Measurements from ENCODE around the gene BZW1. TPM values are rescaled to one million over a fixed set of nuclear protein-coding genes. Genes with fewer than 3 reads are reported as not detected.
A peak's percentile ranks its signal among the peaks of the same experiment; 100 is the strongest.

BZW1 gene
- total and polyA plus RNA-seq, 3 donors from 2014 or later: 238 to 284 (median 267) TPM

DNA sequence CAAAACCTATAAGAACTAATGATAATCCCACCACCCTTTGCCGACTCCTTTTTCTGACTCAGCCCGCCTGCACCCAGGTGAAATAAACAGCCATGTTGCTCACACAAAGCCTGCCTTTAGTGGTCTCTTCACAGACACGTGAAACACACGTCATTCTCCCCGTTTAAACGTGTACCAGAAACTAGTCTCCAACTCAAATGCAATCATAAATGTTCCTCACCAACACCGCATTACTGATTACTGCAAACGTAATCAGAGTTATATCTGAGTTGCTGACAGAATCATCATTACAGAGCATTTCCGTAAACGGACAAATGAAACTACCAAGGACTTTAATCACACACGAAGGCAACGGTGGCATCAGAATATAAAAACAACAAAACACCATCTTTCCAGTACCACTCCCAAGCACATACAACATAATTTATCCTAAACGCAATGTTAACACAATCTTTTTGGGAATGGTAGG lies 50.9 kb downstream of the BZW1 start:
- Histone ChIP-seq H3K4me3 (peak overlapping the region; percentile 97 to 100), H3K36me3 (ENCODE audit: low read depth, missing control alignments) (no peaks in the 10 kb centered on the region), H3K27ac (peak overlapping the region; percentile 100), H3K9me3 (no peaks in the 10 kb centered on the region), H3K4me1 (peaks cover 26% of the 10 kb centered on the region), H3K27me3 (no peaks in the 10 kb centered on the region)
- TF ChIP-seq, protein P1, sequence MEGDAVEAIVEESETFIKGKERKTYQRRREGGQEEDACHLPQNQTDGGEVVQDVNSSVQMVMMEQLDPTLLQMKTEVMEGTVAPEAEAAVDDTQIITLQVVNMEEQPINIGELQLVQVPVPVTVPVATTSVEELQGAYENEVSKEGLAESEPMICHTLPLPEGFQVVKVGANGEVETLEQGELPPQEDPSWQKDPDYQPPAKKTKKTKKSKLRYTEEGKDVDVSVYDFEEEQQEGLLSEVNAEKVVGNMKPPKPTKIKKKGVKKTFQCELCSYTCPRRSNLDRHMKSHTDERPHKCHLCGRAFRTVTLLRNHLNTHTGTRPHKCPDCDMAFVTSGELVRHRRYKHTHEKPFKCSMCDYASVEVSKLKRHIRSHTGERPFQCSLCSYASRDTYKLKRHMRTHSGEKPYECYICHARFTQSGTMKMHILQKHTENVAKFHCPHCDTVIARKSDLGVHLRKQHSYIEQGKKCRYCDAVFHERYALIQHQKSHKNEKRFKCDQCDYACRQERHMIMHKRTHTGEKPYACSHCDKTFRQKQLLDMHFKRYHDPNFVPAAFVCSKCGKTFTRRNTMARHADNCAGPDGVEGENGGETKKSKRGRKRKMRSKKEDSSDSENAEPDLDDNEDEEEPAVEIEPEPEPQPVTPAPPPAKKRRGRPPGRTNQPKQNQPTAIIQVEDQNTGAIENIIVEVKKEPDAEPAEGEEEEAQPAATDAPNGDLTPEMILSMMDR (IDR thresholded peaks at IDR 0.05): no peak
- TF ChIP-seq POLR2A (IDR thresholded peaks at IDR 0.05): peak; percentile 61
- WGBS, 2 donors: 0 to 1% methylated on average over 13 of the region's 13 CpGs
- peak; percentile 81 for DNase-seq
- intact Hi-C loops (cut with DNase I; ENCODE audit: low total_unique reads): no loop called here

DNA sequence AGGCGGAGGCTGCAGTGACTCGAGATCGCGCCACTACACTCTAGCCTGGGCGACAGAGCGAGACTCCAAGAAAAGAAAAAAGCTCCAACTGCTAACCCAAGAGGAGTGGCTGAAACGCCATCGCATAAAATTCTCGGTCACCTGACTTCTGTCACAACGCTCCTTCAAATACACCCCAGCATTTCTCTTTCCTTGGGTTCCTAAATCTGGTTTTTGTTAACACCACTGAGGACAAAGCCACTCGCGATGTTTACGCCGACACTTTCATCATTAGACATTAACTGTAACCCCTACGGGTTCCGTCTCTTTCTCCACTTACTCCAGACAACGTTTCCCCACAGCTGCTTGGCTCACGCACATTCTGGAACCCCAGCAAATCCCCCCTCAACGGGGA lies 52.1 kb downstream of the BZW1 start:
- no peaks in the 10 kb centered on the region for H3K9me3 ChIP-seq
- intact Hi-C loops (cut with DNase I; ENCODE audit: low total_unique reads): no loop called here
- H3K36me3 ChIP-seq (ENCODE audit: low read depth, missing control alignments): no peaks in the 10 kb centered on the region
- peak overlapping the region; percentile 100 for H3K27ac ChIP-seq
- H3K4me1 ChIP-seq: peaks cover 26% of the 10 kb centered on the region
- no peaks in the 10 kb centered on the region for H3K27me3 ChIP-seq
- DNase-seq: peak; percentile 40
- H3K4me3 ChIP-seq: peak overlapping the region; percentile 97 to 100
- TF ChIP-seq, protein P1 (IDR thresholded peaks at IDR 0.05): no peak
- TF ChIP-seq POLR2A (IDR thresholded peaks at IDR 0.05): no peak
- WGBS, 2 donors: 0 to 2% methylated on average over 19 of the region's 19 CpGs

DNA sequence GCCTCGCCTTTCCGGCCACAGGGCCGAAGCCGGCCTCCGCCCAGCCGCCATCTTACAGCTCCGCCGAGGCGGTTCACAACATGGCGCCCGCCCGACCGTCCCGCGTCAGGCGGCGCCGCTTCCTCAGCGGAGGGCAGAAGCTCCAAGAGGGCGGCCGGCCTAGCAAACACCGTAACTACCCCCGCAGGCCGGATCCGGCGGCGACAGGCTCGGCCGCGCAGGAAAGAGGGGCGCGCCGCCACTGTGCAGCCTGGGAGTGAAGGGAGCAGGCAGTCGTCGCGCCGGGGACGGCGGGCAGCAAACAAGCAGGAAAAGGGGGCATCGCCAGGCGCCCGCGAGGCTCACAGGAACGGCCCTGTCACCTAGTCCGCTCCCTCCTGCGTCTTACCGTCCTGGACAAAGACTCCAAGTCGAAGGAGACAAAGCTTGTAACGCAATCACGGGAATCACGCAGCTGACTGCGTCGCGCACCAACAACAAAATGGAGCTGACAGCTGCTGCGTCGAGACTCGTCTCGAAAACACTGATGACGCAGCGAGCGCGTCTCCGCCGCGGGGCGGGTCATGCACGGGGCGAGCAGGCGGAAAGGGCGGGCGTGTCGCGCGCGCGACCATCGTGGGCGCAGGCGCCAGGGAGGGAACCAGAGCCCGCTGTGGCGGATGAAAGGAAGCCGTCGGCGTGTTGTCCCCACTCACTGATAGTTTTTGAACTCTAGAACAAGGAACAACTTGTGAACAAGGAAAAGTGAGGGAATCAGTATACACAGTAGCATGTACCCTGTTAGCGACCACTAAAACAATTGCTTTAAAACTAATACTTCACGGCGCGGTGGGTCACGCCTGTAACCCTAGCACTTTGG lies 52.7 kb downstream of the BZW1 start, which contains the start of gene CLK1:
CLK1 (minus strand) TSS at position 483 of the 859 bp plus-strand sequence. CDS start 2,796 bp downstream, outside the sequence.
- no peaks in the 10 kb centered on the region for H3K27me3 ChIP-seq
- peak; percentile 99 for TF ChIP-seq POLR2A (IDR thresholded peaks at IDR 0.05)
- TF ChIP-seq, protein P1 (IDR thresholded peaks at IDR 0.05): no peak
- H3K4me1 ChIP-seq: peaks cover 26% of the 10 kb centered on the region
- peak; percentile 97 for DNase-seq
- 0 to 2% methylated on average over 29 to 80 of the region's 89 CpGs for WGBS, 2 donors
- H3K4me3 ChIP-seq: peak within 1 kb of the TSS; percentile 97 to 100
- no peaks in the 10 kb centered on the region for H3K9me3 ChIP-seq
- intact Hi-C loops (cut with DNase I; ENCODE audit: low total_unique reads): no loop called here
- no peaks in the 10 kb centered on the region for H3K36me3 ChIP-seq (ENCODE audit: low read depth, missing control alignments)
- peak within 1 kb of the TSS; percentile 100 for H3K27ac ChIP-seq

DNA sequence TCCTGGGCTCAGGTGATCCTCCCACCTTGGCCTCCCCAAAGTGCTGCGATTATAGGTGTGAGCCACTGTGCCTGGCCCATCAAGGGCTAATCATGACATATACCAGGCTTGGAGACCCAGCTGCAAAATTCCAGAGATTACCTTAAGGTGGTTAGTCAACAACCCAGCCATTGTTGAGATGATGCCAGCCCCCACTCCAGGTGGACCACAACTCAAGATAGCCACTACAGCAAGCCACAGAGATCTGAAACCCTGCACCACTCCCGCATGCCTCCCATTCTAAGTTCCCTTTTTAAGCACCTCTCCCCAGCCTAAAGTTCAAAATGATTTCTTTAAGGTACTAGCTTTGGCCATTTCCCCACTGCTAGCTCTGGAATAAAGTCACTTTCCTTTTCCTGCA lies 57.3 kb downstream of the BZW1 start:
- no peak for DNase-seq
- Histone ChIP-seq H3K4me3 (no peak overlapping the region), H3K27me3 (no peaks in the 10 kb centered on the region), H3K27ac (no peak overlapping the region), H3K9me3 (no peaks in the 10 kb centered on the region), H3K4me1 (peaks cover 11% of the 10 kb centered on the region), H3K36me3 (ENCODE audit: low read depth, missing control alignments) (no peaks in the 10 kb centered on the region)
- WGBS, 2 donors: 77 to 80% methylated on average over 1 to 2 of the region's 2 CpGs
- intact Hi-C loops (cut with DNase I; ENCODE audit: low total_unique reads): no loop called here
- TF ChIP-seq POLR2A (IDR thresholded peaks at IDR 0.05): no peak
- TF ChIP-seq, protein P1 (IDR thresholded peaks at IDR 0.05): no peak
